ENCODE measurements around the gene DDAH2. TPM values are rescaled to one million over a fixed set of nuclear protein-coding genes. Genes with fewer than 3 reads are reported as not detected.
"Not testable (repeated sequence)": the region's sequence is repeated elsewhere in the genome, so short reads cannot be mapped to it uniquely, and the experiment has no call there.

Gene DDAH2
- total RNA-seq, 6 experiments from 2014 or later, result 44.0 to 47.8 (median 46.0) TPM

DNA sequence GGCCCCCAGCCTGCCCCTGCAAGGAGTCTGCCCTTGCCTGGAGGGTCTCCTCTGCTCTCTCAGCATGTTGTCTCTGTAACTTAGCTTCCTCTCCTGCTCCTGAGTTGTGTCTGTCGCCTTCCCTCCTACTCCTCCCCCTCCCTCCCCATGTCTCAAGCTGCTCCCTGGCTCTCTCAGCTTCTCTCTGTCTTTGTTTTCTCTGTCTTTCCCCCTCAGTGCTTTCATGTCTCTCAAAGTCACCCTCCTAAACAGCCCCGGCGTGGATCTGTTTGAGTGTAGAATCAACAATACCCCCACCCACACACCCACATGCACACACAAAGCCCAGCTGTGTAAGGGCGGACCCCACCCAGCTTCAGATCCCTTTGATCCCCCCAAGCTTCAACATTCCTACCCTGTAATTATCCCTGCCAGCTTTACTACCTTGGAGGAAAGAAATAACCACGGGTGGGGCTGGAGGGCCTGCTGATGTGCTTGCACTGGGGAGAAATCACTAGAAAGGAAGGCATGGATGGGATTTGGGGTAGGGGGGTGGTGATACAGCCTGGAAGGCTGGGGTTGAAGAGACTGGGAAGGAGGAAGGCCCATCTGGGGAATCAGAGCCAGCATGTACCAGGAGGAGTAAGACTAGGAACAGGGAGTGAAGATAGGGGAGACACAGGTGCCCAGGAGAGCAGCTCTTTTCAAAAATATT lies 15.0 kb downstream of the DDAH2 start:
- no peak for DNase-seq
- H3K36me3 Mint-ChIP-seq (ENCODE audit: low read depth), result no peaks in the 10 kb centered on the region
- H3K27me3 Mint-ChIP-seq (ENCODE audit: insufficient read depth), result peaks cover 23% of the 10 kb centered on the region
- TF ChIP-seq, protein P1, sequence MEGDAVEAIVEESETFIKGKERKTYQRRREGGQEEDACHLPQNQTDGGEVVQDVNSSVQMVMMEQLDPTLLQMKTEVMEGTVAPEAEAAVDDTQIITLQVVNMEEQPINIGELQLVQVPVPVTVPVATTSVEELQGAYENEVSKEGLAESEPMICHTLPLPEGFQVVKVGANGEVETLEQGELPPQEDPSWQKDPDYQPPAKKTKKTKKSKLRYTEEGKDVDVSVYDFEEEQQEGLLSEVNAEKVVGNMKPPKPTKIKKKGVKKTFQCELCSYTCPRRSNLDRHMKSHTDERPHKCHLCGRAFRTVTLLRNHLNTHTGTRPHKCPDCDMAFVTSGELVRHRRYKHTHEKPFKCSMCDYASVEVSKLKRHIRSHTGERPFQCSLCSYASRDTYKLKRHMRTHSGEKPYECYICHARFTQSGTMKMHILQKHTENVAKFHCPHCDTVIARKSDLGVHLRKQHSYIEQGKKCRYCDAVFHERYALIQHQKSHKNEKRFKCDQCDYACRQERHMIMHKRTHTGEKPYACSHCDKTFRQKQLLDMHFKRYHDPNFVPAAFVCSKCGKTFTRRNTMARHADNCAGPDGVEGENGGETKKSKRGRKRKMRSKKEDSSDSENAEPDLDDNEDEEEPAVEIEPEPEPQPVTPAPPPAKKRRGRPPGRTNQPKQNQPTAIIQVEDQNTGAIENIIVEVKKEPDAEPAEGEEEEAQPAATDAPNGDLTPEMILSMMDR (IDR thresholded peaks at IDR 0.05), result no peak
- no peak overlapping the region for H3K4me3 Mint-ChIP-seq
- H3K4me1 Mint-ChIP-seq (ENCODE audit: low read depth), result no peaks in the 10 kb centered on the region
- no peak overlapping the region for H3K27ac Mint-ChIP-seq
- no peaks in the 10 kb centered on the region for H3K9me3 Mint-ChIP-seq

DNA sequence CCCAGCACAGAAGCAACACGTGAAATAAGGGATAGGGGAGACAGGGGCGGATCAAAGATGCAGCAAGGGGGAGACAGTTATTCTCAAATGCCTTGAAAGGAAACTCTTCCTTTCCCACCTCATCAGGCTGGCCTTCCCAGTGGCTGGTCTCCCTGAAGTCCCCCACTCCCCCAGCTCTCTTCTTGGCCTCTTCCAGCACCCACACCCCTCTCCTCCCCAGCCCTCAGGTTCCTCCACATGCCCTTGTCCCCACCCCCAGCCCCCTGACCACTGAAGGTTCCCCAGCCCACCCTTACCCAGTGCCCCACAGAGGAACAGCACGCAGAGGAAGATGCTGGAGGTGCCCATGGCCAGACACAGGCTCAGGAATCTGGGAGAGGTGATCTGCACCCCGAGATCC lies 15.6 kb downstream of the DDAH2 start:
- Mint-ChIP-seq H3K27ac (no peak overlapping the region), H3K36me3 (ENCODE audit: low read depth) (no peaks in the 10 kb centered on the region), H3K9me3 (no peaks in the 10 kb centered on the region), H3K4me1 (ENCODE audit: low read depth) (no peaks in the 10 kb centered on the region), H3K4me3 (no peak overlapping the region), H3K27me3 (ENCODE audit: insufficient read depth) (peaks cover 25% of the 10 kb centered on the region)
- TF ChIP-seq, protein P1 (IDR thresholded peaks at IDR 0.05), result no peak
- DNase-seq, result no peak

DNA sequence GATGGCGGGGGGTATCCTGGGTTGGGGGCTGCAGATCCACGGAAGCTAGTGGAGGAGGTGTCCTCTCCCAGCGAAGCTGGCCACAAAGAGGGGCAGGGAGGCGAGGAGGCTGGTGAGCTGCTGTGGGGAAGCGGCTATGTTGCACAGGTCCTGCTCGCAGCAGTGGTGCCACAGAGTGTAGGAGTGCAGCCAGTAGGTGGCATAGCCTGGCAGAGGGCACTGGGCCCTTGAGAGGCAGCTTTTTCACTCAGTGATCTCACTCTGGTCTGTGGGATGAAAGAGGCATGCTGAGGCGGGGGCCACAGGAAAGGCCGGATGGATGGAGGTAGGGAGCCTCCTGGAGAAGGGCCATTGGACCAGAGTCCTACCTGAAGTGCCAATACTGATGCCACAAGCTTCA lies 16.8 kb downstream of the DDAH2 start:
- H3K27me3 Mint-ChIP-seq (ENCODE audit: insufficient read depth), result peaks cover 28% of the 10 kb centered on the region
- H3K36me3 Mint-ChIP-seq (ENCODE audit: low read depth), result no peaks in the 10 kb centered on the region
- no peaks in the 10 kb centered on the region for H3K4me1 Mint-ChIP-seq (ENCODE audit: low read depth)
- H3K4me3 Mint-ChIP-seq, result no peak overlapping the region
- no peaks in the 10 kb centered on the region for H3K9me3 Mint-ChIP-seq
- TF ChIP-seq, protein P1 (IDR thresholded peaks at IDR 0.05), result peak; percentile 43; the same call in 1 of the 2 replicates
- H3K27ac Mint-ChIP-seq, result no peak overlapping the region
- no peak for DNase-seq

DNA sequence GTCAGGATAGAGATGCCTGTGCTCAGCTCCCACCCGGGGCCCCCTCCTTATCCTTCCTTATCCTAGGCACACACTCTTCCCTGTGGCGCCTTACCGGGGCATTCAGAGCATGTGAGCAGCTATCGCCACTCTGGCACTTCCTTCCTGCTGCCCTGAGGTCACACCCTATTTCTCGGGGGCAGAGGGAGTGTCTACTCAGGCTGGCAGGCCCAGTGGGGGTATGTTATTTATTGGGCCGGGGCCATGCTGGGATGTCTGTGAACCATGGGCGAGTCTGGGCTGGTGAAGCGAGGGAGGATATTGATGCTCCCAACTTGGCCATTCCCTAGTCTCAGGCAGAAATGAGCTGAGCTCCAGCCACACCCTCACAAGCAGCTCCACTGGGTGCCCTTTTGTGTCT lies 17.9 kb downstream of the DDAH2 start:
- Mint-ChIP-seq H3K27me3 (ENCODE audit: insufficient read depth) (peaks cover 28% of the 10 kb centered on the region), H3K36me3 (ENCODE audit: low read depth) (no peaks in the 10 kb centered on the region), H3K27ac (no peak overlapping the region), H3K4me1 (ENCODE audit: low read depth) (no peaks in the 10 kb centered on the region), H3K4me3 (no peak overlapping the region), H3K9me3 (no peaks in the 10 kb centered on the region)
- DNase-seq, result no peak
- TF ChIP-seq, protein P1 (IDR thresholded peaks at IDR 0.05), result no peak

DNA sequence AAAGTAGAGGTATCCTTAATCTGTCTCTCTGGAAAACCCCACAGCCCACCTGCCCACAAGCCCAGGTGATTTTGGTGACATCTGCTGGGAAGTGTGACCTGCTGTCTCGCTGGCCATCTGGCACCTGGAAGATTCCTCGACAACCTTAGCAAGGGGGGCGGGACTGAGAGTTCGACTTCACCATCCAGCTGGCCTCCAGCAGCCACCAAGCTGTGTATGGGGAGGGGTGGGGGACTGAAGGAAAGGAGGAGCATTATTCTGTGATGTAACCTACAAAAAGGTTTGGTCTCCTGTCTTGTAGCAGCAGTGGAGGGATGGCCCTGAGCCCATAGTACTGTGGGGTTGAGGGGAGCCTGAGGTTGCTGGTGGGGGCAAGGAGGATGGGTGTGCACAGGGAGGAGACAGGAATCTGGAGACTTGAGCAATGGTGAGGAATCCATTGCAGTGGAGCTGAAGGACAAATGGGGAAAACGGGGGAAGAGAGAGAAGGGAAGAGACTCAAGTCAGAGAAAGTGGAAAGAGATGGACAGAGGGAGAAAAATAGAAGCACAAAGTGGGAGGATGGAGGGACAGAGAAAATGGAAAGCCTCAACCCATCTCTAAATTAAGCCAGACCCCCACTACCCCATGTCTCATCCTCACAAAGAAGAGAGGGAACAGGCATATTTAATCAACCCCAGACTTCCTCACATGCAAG lies 18.4 kb downstream of the DDAH2 start:
- H3K9me3 Mint-ChIP-seq, result no peaks in the 10 kb centered on the region
- no peak overlapping the region for H3K4me3 Mint-ChIP-seq
- no peak overlapping the region for H3K27ac Mint-ChIP-seq
- H3K36me3 Mint-ChIP-seq (ENCODE audit: low read depth), result no peaks in the 10 kb centered on the region
- TF ChIP-seq, protein P1 (IDR thresholded peaks at IDR 0.05), result no peak
- H3K27me3 Mint-ChIP-seq (ENCODE audit: insufficient read depth), result peaks cover 28% of the 10 kb centered on the region
- no peaks in the 10 kb centered on the region for H3K4me1 Mint-ChIP-seq (ENCODE audit: low read depth)
- DNase-seq, result no peak

DNA sequence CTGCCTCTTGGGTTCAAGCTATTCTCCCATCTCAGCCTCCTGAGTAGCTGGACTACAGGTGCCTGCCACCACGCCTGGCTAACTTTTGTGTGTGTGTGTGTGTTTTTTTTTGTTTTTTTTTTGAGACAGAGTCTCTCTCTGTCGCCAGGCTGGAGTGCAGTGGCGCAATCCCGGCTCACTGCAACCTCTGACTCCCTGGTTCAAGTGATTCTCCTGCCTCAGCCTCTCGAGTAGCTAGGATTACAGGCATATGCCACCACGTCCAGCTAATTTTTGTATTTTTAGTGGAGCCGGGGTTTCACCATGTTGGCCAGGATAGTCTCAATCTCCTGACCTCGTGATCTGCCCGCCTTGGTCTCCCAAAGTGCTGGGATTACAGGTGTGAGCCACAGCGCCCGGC lies 19.9 kb downstream of the DDAH2 start:
- H3K36me3 Mint-ChIP-seq (ENCODE audit: low read depth); H3K9me3 Mint-ChIP-seq; H3K4me3 Mint-ChIP-seq; DNase-seq; H3K27ac Mint-ChIP-seq; H3K4me1 Mint-ChIP-seq (ENCODE audit: low read depth): not testable (repeated sequence)
- H3K27me3 Mint-ChIP-seq (ENCODE audit: insufficient read depth), result peaks cover 25% of the 10 kb centered on the region

Measured in HFFc6 (cell line).